GM12878 (cell line): ENCODE results near the gene NTSR1. TPM values are rescaled to one million over a fixed set of nuclear protein-coding genes. Genes with fewer than 3 reads are reported as not detected.

Experiments used
- ATAC-seq: fragments of 200-7000 bp; cut with Tn5 transposase; 3 replicates; pipeline ENCODE4 v1.9.1; 2020; ENCODE audit warnings: mild to moderate bottlenecking, moderate library complexity
- BruUV-seq: library from RNA; stranded (reverse); fragments of 400-500 nt; replicated peaks from 2 replicates; lab custom pipeline; 2021; lab: Mats Ljungman, UMichigan
- CTCF ChIA-PET: fragments of 300-600 bp; sonication (Branson Sonifier 250); formaldehyde crosslinking; extraction: SDS; loops from one replicate; lab custom pipeline; 2021; ENCODE audit warnings: inconsistent platforms; lab: Yijun Ruan, JAX
- POLR2A ChIA-PET: fragments of 350-600 bp; formaldehyde crosslinking; extraction: SDS; loops from one replicate; lab custom pipeline; 2021; ENCODE audit warnings: inconsistent platforms; lab: Charles Lee
- RAD21 ChIA-PET: fragments of 300-600 bp; sonication (Branson Sonifier 250); formaldehyde crosslinking; loops from one replicate; lab custom pipeline; 2023; ENCODE audit warnings: antibody characterized with exemption; ENCODE audit not compliant: unreplicated experiment; lab: Charles Lee
- SMC1A ChIA-PET: fragments of 300-600 bp; sonication (Branson Sonifier 250); formaldehyde crosslinking; loops from one replicate; lab custom pipeline; 2023; ENCODE audit not compliant: unreplicated experiment, uncharacterized antibody; lab: Charles Lee
- DNase-seq: peaks from one replicate; pipeline ENCODE4 v3.0.0-alpha.2; 2011; ENCODE audit warnings: low read depth, low spot score
- FAIRE-seq: peaks from 3 replicates; lab custom pipeline; 2011; peaks lifted over from hg19 to GRCh38; lab: Jason Lieb, UNC
- H2AFZ ChIP-seq: 2 replicates; pipeline ENCODE4 v1.6.0; 2011; ENCODE audit warnings: low read depth, low read length, control low read depth; ENCODE audit not compliant: control insufficient read depth
- H3K27ac ChIP-seq: 2 replicates; pipeline ENCODE4 v1.5.1; 2011; ENCODE audit warnings: control low read depth; ENCODE audit not compliant: control insufficient read depth, insufficient read depth
- H3K27me3 ChIP-seq, 2 experiments: replicated peaks in 1 of 2; 2 replicates each; pipeline versions ENCODE4 v1.6.0 to v1.6.1; 2011; ENCODE audit warnings: low read length in 1 of 2; ENCODE audit not compliant: control insufficient read depth in 2 of 2, insufficient read depth in 2 of 2
- H3K36me3 ChIP-seq, 2 experiments: 2 replicates each; pipeline ENCODE4 v1.5.1; 2011; ENCODE audit warnings: low read length in 1 of 2; ENCODE audit not compliant: control insufficient read depth in 2 of 2, insufficient read depth in 2 of 2
- H3K4me1 ChIP-seq: 2 replicates; pipeline ENCODE4 v1.6.1; 2011; ENCODE audit warnings: mild to moderate bottlenecking, low read length, moderate library complexity, mixed read lengths; ENCODE audit not compliant: control insufficient read depth, insufficient read depth
- H3K4me2 ChIP-seq: 2 replicates; pipeline ENCODE4 v1.6.0; 2011; ENCODE audit warnings: control low read depth; ENCODE audit not compliant: control insufficient read depth, insufficient read depth
- H3K4me3 ChIP-seq: fragments of 200-600 bp; sonication (generic); 2 replicates; pipeline ENCODE4 v1.5.1; 2016
- H3K79me2 ChIP-seq: 2 replicates; pipeline ENCODE4 v1.6.0; 2011; ENCODE audit warnings: low read length; ENCODE audit not compliant: control insufficient read depth, insufficient read depth
- H3K9ac ChIP-seq: 2 replicates; pipeline ENCODE4 v1.8.0; 2011; ENCODE audit warnings: low read length, control low read depth, mixed read lengths; ENCODE audit not compliant: control insufficient read depth, insufficient read depth
- H3K9me3 ChIP-seq: replicated peaks from 3 replicates; pipeline ENCODE4 v1.5.1; 2011; ENCODE audit warnings: mild to moderate bottlenecking, low read length; ENCODE audit not compliant: control insufficient read depth, insufficient read depth
- H4K20me1 ChIP-seq: 2 replicates; pipeline ENCODE4 v1.6.0; 2011; ENCODE audit not compliant: control insufficient read depth, insufficient read depth
- ESRRA ChIP-seq: IDR thresholded peaks from 2 replicates; pipeline ENCODE4 v1.6.1; 2012; ENCODE audit warnings: mild to moderate bottlenecking, low read length, improper control_type of control experiment
- STAT1 ChIP-seq: fragments of 450-650 bp; conservative IDR thresholded peaks from 2 replicates; pipeline ENCODE4 v1.6.1; 2014; ENCODE audit warnings: antibody characterized with exemption, mild to moderate bottlenecking
- ZBTB33 ChIP-seq: fragments of 450-650 bp; IDR thresholded peaks from 2 replicates; pipeline ENCODE4 v1.6.1; 2017; ENCODE audit warnings: mild to moderate bottlenecking
- ZBTB40 ChIP-seq: fragments of 450-650 bp; IDR thresholded peaks from 2 replicates; pipeline ENCODE4 v1.6.1; 2016; ENCODE audit warnings: mild to moderate bottlenecking, moderate library complexity, borderline replicate concordance
- ZNF207 ChIP-seq: fragments of 450-650 bp; IDR thresholded peaks from 2 replicates; pipeline ENCODE4 v1.6.1; 2014; ENCODE audit warnings: antibody characterized with exemption, mild to moderate bottlenecking, borderline replicate concordance
- WGBS: methylation state at CpG from one replicate; pipeline ENCODE4 v1.1.6; 2016; ENCODE audit warnings: low lambda C conversion rate; ENCODE audit not compliant: insufficient replicate concordance, insufficient coverage; ENCODE audit errors: missing lambda C conversion rate; 5-methylcytosine and 5-hydroxymethylcytosine counted together
- in situ Hi-C: fragments of 300-500 bp; cut with MboI; formaldehyde crosslinking; loops from 9 replicates; pipeline ENCODE4 v1.14.3; 2018; ENCODE audit warnings: mixed read lengths
- intact Hi-C: fragments of 100-400 bp; cut with micrococcal nuclease; formaldehyde crosslinking; loops from one replicate; pipeline ENCODE4 v1.14.2; 2022; ENCODE audit not compliant: unreplicated experiment
- polyA plus RNA-seq, 11 experiments: library from polyadenylated mRNA; depleted of rRNA in 4 of 11; unstranded in 6 of 11; stranded (reverse) in 5 of 11; fragments of >200 nt; fragmentation: Nextera tagmentation in 4 of 11; fragmentation: Illumina TruSeq in 1 of 11; extraction: Ambion mirVana in 4 of 11; extraction: Trizol in 1 of 11; gene quantifications; 1 replicate in 1 of 11; 2 replicates in 10 of 11; pipeline versions ENCODE4 v1.2.1 to v1.2.3, GENCODE V29; 2011 to 2016; ENCODE audit warnings: inconsistent platforms in 2 of 11, missing spikeins in 2 of 11, low read depth in 1 of 11
- total RNA-seq, 4 experiments: library from RNA; depleted of rRNA in 3 of 4; stranded (reverse); fragments of >200 nt in 3 of 4; fragmentation: Illumina TruSeq in 1 of 4; extraction: Trizol in 1 of 4; gene quantifications; 2 replicates each; pipeline versions ENCODE4 v1.2.1 to v1.2.3, GENCODE V29; 2013 to 2021
- TF ChIP-seq, protein P1 (sequence below): IDR thresholded peaks from 2 replicates; pipeline ENCODE4 v1.6.1; 2011; ENCODE audit warnings: borderline replicate concordance, low read depth, mild to moderate bottlenecking, moderate library complexity, low read length; ENCODE audit not compliant: insufficient read depth, poor library complexity, severe bottlenecking

Gene NTSR1
- total and polyA plus RNA-seq, 10 of the 15 experiments (the other 5 are each of a cell fraction or from before 2014, with no cell fraction given) = not detected

DNA sequence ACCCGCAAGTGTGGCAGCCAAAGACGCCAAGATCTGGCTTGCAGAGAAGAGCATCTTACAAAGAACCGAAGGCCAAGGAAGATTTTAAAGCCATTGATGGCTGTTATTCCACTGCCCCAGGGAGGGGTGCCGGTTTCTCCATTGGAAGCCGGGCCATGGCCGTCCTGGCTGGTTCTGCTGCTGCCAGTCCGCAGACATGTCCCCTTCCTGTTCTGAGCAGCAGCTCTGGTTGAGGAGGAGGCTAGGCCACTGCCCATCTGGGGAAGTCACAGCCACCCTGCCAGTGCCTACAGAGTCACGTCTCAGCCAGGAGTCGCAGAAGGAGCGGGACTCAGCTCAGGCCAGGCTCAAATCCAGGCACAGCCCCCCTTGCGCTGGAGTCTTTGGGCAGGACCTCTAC, 45.0 kb downstream of the NTSR1 start:
- no peaks in the 10 kb centered on the region for H3K4me1 ChIP-seq
- no peak for ATAC-seq
- H4K20me1 ChIP-seq = no peaks in the 10 kb centered on the region
- no peak for TF ChIP-seq STAT1
- TF ChIP-seq, protein P1, sequence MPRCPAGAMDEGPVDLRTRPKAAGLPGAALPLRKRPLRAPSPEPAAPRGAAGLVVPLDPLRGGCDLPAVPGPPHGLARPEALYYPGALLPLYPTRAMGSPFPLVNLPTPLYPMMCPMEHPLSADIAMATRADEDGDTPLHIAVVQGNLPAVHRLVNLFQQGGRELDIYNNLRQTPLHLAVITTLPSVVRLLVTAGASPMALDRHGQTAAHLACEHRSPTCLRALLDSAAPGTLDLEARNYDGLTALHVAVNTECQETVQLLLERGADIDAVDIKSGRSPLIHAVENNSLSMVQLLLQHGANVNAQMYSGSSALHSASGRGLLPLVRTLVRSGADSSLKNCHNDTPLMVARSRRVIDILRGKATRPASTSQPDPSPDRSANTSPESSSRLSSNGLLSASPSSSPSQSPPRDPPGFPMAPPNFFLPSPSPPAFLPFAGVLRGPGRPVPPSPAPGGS = no peak
- no peak overlapping the region for H3K4me3 ChIP-seq
- SMC1A ChIA-PET = interaction anchor here (0.8 kb wide), 1 partner anchor 35 kb away, joined by 3 read pairs; no protein-coding TSS in a partner anchor
- FAIRE-seq = no peak
- no peaks in the 10 kb centered on the region for H3K36me3 ChIP-seq
- 79% methylated on average over 11 of the region's 11 CpGs for WGBS
- H3K4me2 ChIP-seq = no peak overlapping the region
- intact Hi-C loops (no loop called here), in situ Hi-C loops (no loop called here)
- BruUV-seq = no TSS peak
- no peak for DNase-seq
- CTCF ChIA-PET = no interaction called here
- no peaks in the 10 kb centered on the region for H3K9me3 ChIP-seq
- H3K9ac ChIP-seq = no peak overlapping the region
- POLR2A ChIA-PET = no interaction called here
- no peak overlapping the region for H3K27ac ChIP-seq
- H3K27me3 ChIP-seq = peaks cover 1 to 3% of the 10 kb centered on the region in 2 experiments; a peak in 3 of 4 replicates
- RAD21 ChIA-PET = no interaction called here
- H3K79me2 ChIP-seq = no peaks in the 10 kb centered on the region
- H2AFZ ChIP-seq = no peak overlapping the region

DNA sequence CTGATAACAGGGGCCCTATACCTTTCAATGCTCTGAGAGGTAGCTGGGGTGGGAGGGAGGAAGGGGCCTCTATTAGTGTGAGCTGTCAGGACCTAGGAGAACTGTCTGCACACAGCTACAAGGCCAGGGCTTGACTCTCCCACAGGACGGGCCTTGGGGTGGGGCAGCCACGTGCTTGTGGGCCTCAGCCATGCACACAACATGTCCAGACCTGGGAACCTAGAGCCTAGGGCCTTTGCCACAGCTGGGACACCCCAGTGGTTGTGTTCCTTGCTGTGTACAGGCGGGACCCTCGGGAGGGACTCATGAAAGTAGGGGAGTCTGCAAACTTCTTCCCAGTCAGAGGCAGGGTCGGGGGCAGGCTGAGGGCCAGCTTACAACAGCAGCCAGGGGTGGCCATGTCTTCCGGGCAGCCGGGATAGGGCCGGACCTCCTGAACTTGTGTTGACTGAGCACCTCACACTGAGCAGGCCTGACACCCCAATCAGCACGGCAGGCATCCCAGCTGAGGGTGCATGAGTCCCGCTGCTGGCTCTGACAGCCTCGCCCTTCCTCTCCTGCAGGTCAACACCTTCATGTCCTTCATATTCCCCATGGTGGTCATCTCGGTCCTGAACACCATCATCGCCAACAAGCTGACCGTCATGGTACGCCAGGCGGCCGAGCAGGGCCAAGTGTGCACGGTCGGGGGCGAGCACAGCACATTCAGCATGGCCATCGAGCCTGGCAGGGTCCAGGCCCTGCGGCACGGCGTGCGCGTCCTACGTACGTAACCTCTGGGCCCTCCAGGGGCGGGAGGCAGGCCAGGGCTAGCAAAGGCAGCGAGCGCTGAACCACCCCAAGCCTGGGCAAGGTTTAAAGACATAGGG, 45.7 kb downstream of the NTSR1 start:
- Histone ChIP-seq H3K9me3 (no peaks in the 10 kb centered on the region), H3K36me3 (no peaks in the 10 kb centered on the region), H3K9ac (no peak overlapping the region), H3K4me2 (no peak overlapping the region), H4K20me1 (no peaks in the 10 kb centered on the region), H3K4me3 (no peak overlapping the region), H2AFZ (no peak overlapping the region), H3K79me2 (no peaks in the 10 kb centered on the region), H3K27me3 (peaks cover 1 to 3% of the 10 kb centered on the region in 2 experiments; a peak in 3 of 4 replicates), H3K4me1 (no peaks in the 10 kb centered on the region), H3K27ac (no peak overlapping the region)
- ChIA-PET POLR2A (no interaction called here), CTCF (no interaction called here), SMC1A (interaction anchor here (0.8 kb wide), 1 partner anchor 34 kb away, joined by 3 read pairs; no protein-coding TSS in a partner anchor), RAD21 (no interaction called here)
- in situ Hi-C loops = no loop called here
- no TSS peak for BruUV-seq
- intact Hi-C loops = no loop called here
- no peak for DNase-seq
- WGBS = 42% methylated on average over 31 of the region's 31 CpGs
- no peak for FAIRE-seq
- no peak for ATAC-seq
- TF ChIP-seq ZNF207 = no peak
- TF ChIP-seq ZBTB40 = no peak
- TF ChIP-seq ESRRA = no peak
- no peak for TF ChIP-seq ZBTB33
